ENCODE results near the gene TMEM35B. TPM values are rescaled to one million over a fixed set of nuclear protein-coding genes. Genes with fewer than 3 reads are reported as not detected.

TMEM35B gene
- total and polyA plus RNA-seq, 9 of the 15 experiments (the other 6 are each of a cell fraction or from before 2014, with no cell fraction given), result 11.4 to 142 (median 21.4) TPM

- H3K36me3 ChIP-seq (ENCODE audit: control insufficient read depth, insufficient read depth, low read length), result peaks cover 55% of the 10 kb centered on the region
- in situ Hi-C loops (cut with MboI) (no loop called here), intact Hi-C loops (cut with micrococcal nuclease) (no loop called here)
- no peaks in the 10 kb centered on the region for H3K79me2 ChIP-seq (ENCODE audit: control insufficient read depth, insufficient read depth, low read length)
- no peak for FAIRE-seq
- ATAC-seq, result no peak
- no peaks in the 10 kb centered on the region for H3K4me1 ChIP-seq (replicated peaks in 1 of 2; ENCODE audit: control insufficient read depth in 2 of 2, insufficient read depth in 2 of 2, low read length in 2 of 2)
- H3K4me3 ChIP-seq, result no peak overlapping the region
- H3K9ac ChIP-seq (ENCODE audit: insufficient read depth in 1 of 2, low read depth in 2 of 2, low read length in 2 of 2), result no peak overlapping the region
- BruUV-seq (replicated peaks), result no TSS peak
- no peaks in the 10 kb centered on the region for H4K20me1 ChIP-seq (replicated peaks; ENCODE audit: control insufficient read depth, insufficient read depth, low read length)
- H3K27me3 ChIP-seq (ENCODE audit: control insufficient read depth in 2 of 2, insufficient read depth in 2 of 2, low read length in 2 of 2), result no peaks in the 10 kb centered on the region
- ChIA-PET POLR2A (interaction anchor here (0.6 to 1.5 kb wide), 3 partner anchors 10 to 75 kb away, joined by 4 to 9 read pairs (median 4); no protein-coding TSS in a partner anchor), CTCF (ENCODE audit: low intra/inter-chr PET ratio) (no interaction called here)
- no peak overlapping the region for H3K4me2 ChIP-seq (ENCODE audit: insufficient read depth, low read length)
- no peak overlapping the region for H3K27ac ChIP-seq (ENCODE audit: extremely low read depth, low read depth, low read length)
- H3K9me3 ChIP-seq (replicated peaks; ENCODE audit: control insufficient read depth, insufficient read depth, low read depth, low read length), result no peaks in the 10 kb centered on the region
- DNase-seq (ENCODE audit: extremely low read depth in 1 of 4, low spot score in 3 of 4), result no peak
- no peaks in the 10 kb centered on the region for H3K9me1 ChIP-seq (ENCODE audit: control insufficient read depth, insufficient read depth, low read length)
- no peak overlapping the region for H2AFZ ChIP-seq (ENCODE audit: low read depth, low read length)
- TF ChIP-seq FOXO4 (CRISPR knock-in tag; IDR thresholded peaks at IDR 0.05), result no peak
- no peak for TF ChIP-seq L3MBTL2 (IDR thresholded peaks at IDR 0.05)
- no peak for TF ChIP-seq ZNF143 (CRISPR knock-in tag; IDR thresholded peaks at IDR 0.05)
- TF ChIP-seq ZNF639 (CRISPR knock-in tag; conservative IDR thresholded peaks at IDR 0.05 in 1 of 2, IDR thresholded peaks at IDR 0.05 in 1 of 2), result no peak
- TF ChIP-seq FUS (optimal IDR thresholded peaks at IDR 0.05; ENCODE audit: low read depth, low read length), result no peak
- TF ChIP-seq NCOA6 (IDR thresholded peaks at IDR 0.05), result no peak
- no peak for TF ChIP-seq ZBTB49 (CRISPR knock-in tag; IDR thresholded peaks at IDR 0.05; ENCODE audit: borderline replicate concordance)
- no peak for TF ChIP-seq EHMT2 (IDR thresholded peaks at IDR 0.05)
- TF ChIP-seq YBX1 (IDR thresholded peaks at IDR 0.05), result no peak
- no peak for TF ChIP-seq POLR2B (IDR thresholded peaks at IDR 0.05; ENCODE audit: low read depth, partially characterized antibody)
- TF ChIP-seq MXI1 (IDR thresholded peaks at IDR 0.05; ENCODE audit: low read depth, low read length), result no peak
- no peak for TF ChIP-seq ATF2 (CRISPR knock-in tag; IDR thresholded peaks at IDR 0.05)
- TF ChIP-seq ETV1 (tag; conservative IDR thresholded peaks at IDR 0.05; ENCODE audit: low read depth), result no peak
- no peak for TF ChIP-seq MYC (IDR thresholded peaks at IDR 0.05; ENCODE audit: low read depth, low read length)
- TF ChIP-seq MYC (CRISPR knock-in tag; IDR thresholded peaks at IDR 0.05; ENCODE audit: borderline replicate concordance, low read depth), result no peak
- TF ChIP-seq DIDO1 (tag; IDR thresholded peaks at IDR 0.05; ENCODE audit: low read depth), result no peak
Observed at GRCh38 chr1:35016406-35016805, 31.3 kb upstream of the TMEM35B start.
